Neutrophil (primary cell): Measurements from ENCODE around the gene MYO5B.

Source experiments
- H3K27ac ChIP-seq: fragments of 200-600 bp; sonication (generic); 2 replicates; pipeline ENCODE4 v1.5.1; 2016; ENCODE audit warnings: mild to moderate bottlenecking, moderate library complexity
- H3K27me3 ChIP-seq: fragments of 200-600 bp; sonication (generic); 2 replicates; pipeline ENCODE4 v1.6.0; 2016; ENCODE audit warnings: mild to moderate bottlenecking
- H3K36me3 ChIP-seq: fragments of 200-600 bp; sonication (generic); 2 replicates; pipeline ENCODE4 v1.5.1; 2017
- H3K4me1 ChIP-seq, 2 experiments: fragments of 200-600 bp in 1 of 2; sonication (generic) in 1 of 2; 1 replicate in 1 of 2; 2 replicates in 1 of 2; pipeline versions ENCODE4 v1.5.1 to v1.6.1; 2013 to 2016; ENCODE audit warnings: low read depth in 1 of 2, low read length in 1 of 2, mild to moderate bottlenecking in 1 of 2, moderate library complexity in 1 of 2; ENCODE audit not compliant: control insufficient read depth in 1 of 2, insufficient read depth in 1 of 2
- H3K4me3 ChIP-seq, 2 experiments: fragments of 200-600 bp in 1 of 2; sonication (generic) in 1 of 2; 1 replicate in 1 of 2; 2 replicates in 1 of 2; pipeline ENCODE4 v1.5.1; 2013 to 2016; ENCODE audit warnings: low read depth in 1 of 2, low read length in 1 of 2, mild to moderate bottlenecking in 1 of 2, moderate library complexity in 1 of 2
- H3K9me3 ChIP-seq: fragments of 200-600 bp; sonication (generic); 2 replicates; pipeline ENCODE4 v1.5.1; 2016
- TF ChIP-seq, protein P1 (sequence below): fragments of 200-600 bp; sonication (generic); IDR thresholded peaks from 2 replicates; pipeline ENCODE4 v1.5.1; 2016; ENCODE audit warnings: antibody characterized with exemption

The MYO5B gene

DNA sequence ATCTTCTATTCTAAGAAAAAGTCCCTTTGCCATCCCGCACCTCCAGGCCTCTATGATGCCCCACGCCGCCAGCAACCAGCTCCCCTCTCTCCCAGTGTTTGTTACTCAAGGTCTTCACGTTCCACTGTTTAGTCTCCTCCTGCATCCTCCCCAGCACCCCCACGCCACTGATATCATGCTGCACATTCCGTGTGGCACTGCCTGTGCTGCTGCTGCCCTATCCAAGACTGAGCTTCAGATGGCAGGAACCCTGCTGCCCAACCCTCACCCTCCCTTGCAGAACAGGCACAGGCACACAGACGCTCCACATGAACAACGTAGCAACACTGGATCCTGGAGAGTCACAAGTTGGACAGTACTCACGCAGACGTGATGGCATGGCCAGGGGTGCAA lies 35.3 kb downstream of the MYO5B start:
- H3K27ac ChIP-seq, result no peak overlapping the region
- H3K4me1 ChIP-seq, result no peaks in the 10 kb centered on the region
- TF ChIP-seq, protein P1, sequence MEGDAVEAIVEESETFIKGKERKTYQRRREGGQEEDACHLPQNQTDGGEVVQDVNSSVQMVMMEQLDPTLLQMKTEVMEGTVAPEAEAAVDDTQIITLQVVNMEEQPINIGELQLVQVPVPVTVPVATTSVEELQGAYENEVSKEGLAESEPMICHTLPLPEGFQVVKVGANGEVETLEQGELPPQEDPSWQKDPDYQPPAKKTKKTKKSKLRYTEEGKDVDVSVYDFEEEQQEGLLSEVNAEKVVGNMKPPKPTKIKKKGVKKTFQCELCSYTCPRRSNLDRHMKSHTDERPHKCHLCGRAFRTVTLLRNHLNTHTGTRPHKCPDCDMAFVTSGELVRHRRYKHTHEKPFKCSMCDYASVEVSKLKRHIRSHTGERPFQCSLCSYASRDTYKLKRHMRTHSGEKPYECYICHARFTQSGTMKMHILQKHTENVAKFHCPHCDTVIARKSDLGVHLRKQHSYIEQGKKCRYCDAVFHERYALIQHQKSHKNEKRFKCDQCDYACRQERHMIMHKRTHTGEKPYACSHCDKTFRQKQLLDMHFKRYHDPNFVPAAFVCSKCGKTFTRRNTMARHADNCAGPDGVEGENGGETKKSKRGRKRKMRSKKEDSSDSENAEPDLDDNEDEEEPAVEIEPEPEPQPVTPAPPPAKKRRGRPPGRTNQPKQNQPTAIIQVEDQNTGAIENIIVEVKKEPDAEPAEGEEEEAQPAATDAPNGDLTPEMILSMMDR, result no peak
- no peaks in the 10 kb centered on the region for H3K36me3 ChIP-seq
- no peaks in the 10 kb centered on the region for H3K9me3 ChIP-seq
- H3K4me3 ChIP-seq, result no peak overlapping the region
- H3K27me3 ChIP-seq, result peaks cover 12% of the 10 kb centered on the region

DNA sequence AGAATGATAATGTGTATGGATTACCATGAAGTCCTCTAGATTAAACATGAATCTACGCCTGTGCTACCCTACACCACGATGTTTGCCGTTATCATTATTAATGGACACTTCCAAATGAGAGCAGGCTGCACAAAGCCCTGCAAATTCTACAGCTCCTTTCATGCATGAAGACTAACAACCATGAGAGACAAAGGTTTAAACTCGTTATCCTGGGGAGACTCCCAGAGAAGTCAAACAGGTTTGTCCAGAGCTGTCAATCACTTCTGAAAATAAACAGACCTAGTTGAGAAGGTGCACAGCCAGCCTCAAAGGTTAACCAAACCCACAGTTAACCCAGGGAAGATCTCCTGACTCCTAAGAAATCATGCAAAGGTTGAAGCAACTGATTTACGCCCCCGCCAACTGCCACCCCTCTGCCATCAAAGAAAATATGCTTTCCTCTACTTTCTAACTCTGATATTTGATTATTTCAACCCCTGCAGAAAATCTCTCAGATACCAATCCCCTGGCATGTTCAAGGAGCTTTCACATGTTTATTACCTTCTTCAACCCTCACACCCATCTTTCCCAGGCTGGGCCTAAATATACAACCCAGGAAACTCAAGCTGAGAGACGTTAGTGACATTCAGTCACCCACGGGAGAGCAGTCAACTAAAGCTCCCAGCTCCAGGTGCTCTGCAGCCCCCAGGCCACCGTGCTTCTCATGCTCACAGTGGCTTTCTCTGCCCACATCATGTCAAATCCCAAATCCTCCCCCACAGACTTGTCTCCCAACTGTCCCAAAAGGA lies 35.9 kb downstream of the MYO5B start:
- TF ChIP-seq, protein P1, result no peak
- Histone ChIP-seq H3K36me3 (no peaks in the 10 kb centered on the region), H3K27ac (no peak overlapping the region), H3K27me3 (peaks cover 11% of the 10 kb centered on the region), H3K9me3 (no peaks in the 10 kb centered on the region), H3K4me1 (no peaks in the 10 kb centered on the region), H3K4me3 (no peak overlapping the region)

- Histone ChIP-seq H3K27ac (no peak overlapping the region), H3K9me3 (no peaks in the 10 kb centered on the region), H3K4me1 (no peaks in the 10 kb centered on the region), H3K4me3 (no peak overlapping the region), H3K27me3 (no peaks in the 10 kb centered on the region), H3K36me3 (no peaks in the 10 kb centered on the region)
- TF ChIP-seq, protein P1, result no peak
Observed at GRCh38 chr18:50155406-50155805, 39.5 kb downstream of the MYO5B start.

GRCh38 chr18:50154420-50154819 lies 40.5 kb downstream of the MYO5B start:
- Histone ChIP-seq H3K27ac (no peak overlapping the region), H3K36me3 (no peaks in the 10 kb centered on the region), H3K9me3 (no peaks in the 10 kb centered on the region), H3K27me3 (no peaks in the 10 kb centered on the region), H3K4me3 (no peak overlapping the region), H3K4me1 (no peaks in the 10 kb centered on the region)
- TF ChIP-seq, protein P1, result no peak

- Histone ChIP-seq H3K27me3 (no peaks in the 10 kb centered on the region), H3K9me3 (no peaks in the 10 kb centered on the region), H3K4me1 (no peaks in the 10 kb centered on the region), H3K27ac (no peak overlapping the region), H3K4me3 (no peak overlapping the region), H3K36me3 (no peaks in the 10 kb centered on the region)
- TF ChIP-seq, protein P1, result no peak
Observed at GRCh38 chr18:50152900-50153299, 42.0 kb downstream of the MYO5B start.
